Measurements from ENCODE around the gene AHRR. TPM values are rescaled to one million over a fixed set of nuclear protein-coding genes. Genes with fewer than 3 reads are reported as not detected.

AHRR gene
- total and polyA plus RNA-seq, 7 donors, result under 0.01 to 1.8 (median 1.0) TPM; not detected in 1

- no peak for TF ChIP-seq POLR2AphosphoS5 (IDR thresholded peaks at IDR 0.05)
- intact Hi-C loops (cut with DNase I), result no loop called here
- Histone ChIP-seq H3K4me1 (peaks cover 0 to 7% (median under 1%) of the 10 kb centered on the region in 4 donors), H3K9me3 (no peaks in the 10 kb centered on the region), H3K27me3 (peaks cover 0 to under 1% (median 0%) of the 10 kb centered on the region in 3 donors), H3K36me3 (peaks cover 0 to 64% (median 15%) of the 10 kb centered on the region in 4 donors), H3K4me3 (no peak overlapping the region), H3K27ac (no peak overlapping the region)
- DNase-seq, result no peak
- WGBS, 2 donors, result 95 to 96% methylated on average over 7 of the region's 7 CpGs
Measured at GRCh38 chr5:313265-313664, 8.2 kb upstream of the AHRR start.

- no peak overlapping the region for H3K27ac ChIP-seq
- TF ChIP-seq, protein P1, sequence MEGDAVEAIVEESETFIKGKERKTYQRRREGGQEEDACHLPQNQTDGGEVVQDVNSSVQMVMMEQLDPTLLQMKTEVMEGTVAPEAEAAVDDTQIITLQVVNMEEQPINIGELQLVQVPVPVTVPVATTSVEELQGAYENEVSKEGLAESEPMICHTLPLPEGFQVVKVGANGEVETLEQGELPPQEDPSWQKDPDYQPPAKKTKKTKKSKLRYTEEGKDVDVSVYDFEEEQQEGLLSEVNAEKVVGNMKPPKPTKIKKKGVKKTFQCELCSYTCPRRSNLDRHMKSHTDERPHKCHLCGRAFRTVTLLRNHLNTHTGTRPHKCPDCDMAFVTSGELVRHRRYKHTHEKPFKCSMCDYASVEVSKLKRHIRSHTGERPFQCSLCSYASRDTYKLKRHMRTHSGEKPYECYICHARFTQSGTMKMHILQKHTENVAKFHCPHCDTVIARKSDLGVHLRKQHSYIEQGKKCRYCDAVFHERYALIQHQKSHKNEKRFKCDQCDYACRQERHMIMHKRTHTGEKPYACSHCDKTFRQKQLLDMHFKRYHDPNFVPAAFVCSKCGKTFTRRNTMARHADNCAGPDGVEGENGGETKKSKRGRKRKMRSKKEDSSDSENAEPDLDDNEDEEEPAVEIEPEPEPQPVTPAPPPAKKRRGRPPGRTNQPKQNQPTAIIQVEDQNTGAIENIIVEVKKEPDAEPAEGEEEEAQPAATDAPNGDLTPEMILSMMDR (IDR thresholded peaks at IDR 0.05), result no peak
- TF ChIP-seq EP300 (IDR thresholded peaks at IDR 0.05), result no peak
- no peak for TF ChIP-seq POLR2AphosphoS5 (IDR thresholded peaks at IDR 0.05)
- no peak for TF ChIP-seq POLR2A (IDR thresholded peaks at IDR 0.05)
- DNase-seq, result no peak
- WGBS, 2 donors, result 89 to 94% methylated on average over 17 of the region's 17 CpGs
- H3K27me3 ChIP-seq, result peaks cover 0 to 7% (median 4%) of the 10 kb centered on the region in 3 donors
- H3K9me3 ChIP-seq, result no peaks in the 10 kb centered on the region
- peaks cover 0 to 7% (median 2%) of the 10 kb centered on the region in 4 donors for H3K4me1 ChIP-seq
- no peak overlapping the region for H3K4me3 ChIP-seq
- H3K36me3 ChIP-seq, result peaks cover 0 to 62% (median 15%) of the 10 kb centered on the region in 4 donors
- intact Hi-C loops (cut with DNase I), result no loop called here
Measured at GRCh38 chr5:313806-314376, 7.6 kb upstream of the AHRR start.

- Histone ChIP-seq H3K27ac (no peak overlapping the region), H3K4me3 (no peak overlapping the region), H3K27me3 (peaks cover 2 to 17% (median 12%) of the 10 kb centered on the region in 3 donors), H3K9me3 (no peaks in the 10 kb centered on the region), H3K36me3 (peaks cover 0 to 59% (median 15%) of the 10 kb centered on the region in 4 donors), H3K4me1 (peaks cover 0 to 7% (median 2%) of the 10 kb centered on the region in 4 donors)
- TF ChIP-seq POLR2AphosphoS5 (IDR thresholded peaks at IDR 0.05), result no peak
- TF ChIP-seq, protein P1 (IDR thresholded peaks at IDR 0.05), result no peak
- no peak for TF ChIP-seq POLR2A (IDR thresholded peaks at IDR 0.05)
- TF ChIP-seq EP300 (IDR thresholded peaks at IDR 0.05), result no peak
- 91 to 92% methylated on average over 18 of the region's 18 CpGs for WGBS, 2 donors
- no peak for DNase-seq
- intact Hi-C loops (cut with DNase I), result no loop called here
Measured at GRCh38 chr5:314676-315487, 6.6 kb upstream of the AHRR start.

GRCh38 chr5:315488-316209, 5.9 kb upstream of the AHRR start:
- DNase-seq, result no peak
- intact Hi-C loops (cut with DNase I), result no loop called here
- no peaks in the 10 kb centered on the region for H3K9me3 ChIP-seq
- H3K27me3 ChIP-seq, result peaks cover 8 to 25% (median 20%) of the 10 kb centered on the region in 3 donors
- no peak for TF ChIP-seq EP300 (IDR thresholded peaks at IDR 0.05)
- TF ChIP-seq, protein P1 (IDR thresholded peaks at IDR 0.05), result no peak
- no peak overlapping the region for H3K4me3 ChIP-seq
- 88 to 89% methylated on average over 14 of the region's 14 CpGs for WGBS, 2 donors
- no peak overlapping the region for H3K27ac ChIP-seq
- H3K36me3 ChIP-seq, result peaks cover 0 to 52% (median 15%) of the 10 kb centered on the region in 4 donors
- peaks cover 0 to 12% (median 5%) of the 10 kb centered on the region in 4 donors for H3K4me1 ChIP-seq

Data from sigmoid colon (tissue), 7 donors.